ENCODE measurements around the gene FIZ1.

The FIZ1 gene

GRCh38 chr19:55599468-55599841 is at the start of gene FIZ1:
Gene FIZ1, minus strand, starts transcription at chr19:55599517. Its CDS starts 1,652 bp downstream, at chr19:55597865.
- peak; percentile 98 for DNase-seq

- DNase-seq, result no peak
These were observed 49.4 kb upstream of the FIZ1 start for GRCh38 chr19:55648585-55649267.

- peak; percentile 36 for DNase-seq
These were observed 48.6 kb upstream of the FIZ1 start, which contains the start of gene CCDC106 for GRCh38 chr19:55647732-55648584. Gene CCDC106, plus strand, starts transcription at chr19:55648212. Its CDS starts 835 bp downstream, at chr19:55649047.

- no peak for DNase-seq
These were observed 47.8 kb upstream of the FIZ1 start for GRCh38 chr19:55646889-55647731.

GRCh38 chr19:55645512-55645881 is 46.2 kb upstream of the FIZ1 start:
- DNase-seq, result no peak

- no peak for DNase-seq
These were observed 45.7 kb upstream of the FIZ1 start for GRCh38 chr19:55644842-55645511.

- no peak for DNase-seq
These were observed 45.0 kb upstream of the FIZ1 start for GRCh38 chr19:55644191-55644833.

GRCh38 chr19:55643887-55644176 is 44.5 kb upstream of the FIZ1 start:
- DNase-seq, result no peak

- peak; percentile 85 for DNase-seq
These were observed 43.9 kb upstream of the FIZ1 start, which contains the start of gene ZNF581 for GRCh38 chr19:55643003-55643886. Gene ZNF581, plus strand, starts transcription at chr19:55643649. Its CDS starts 923 bp downstream, at chr19:55644572.

GRCh38 chr19:55642153-55643002 is 43.1 kb upstream of the FIZ1 start:
- DNase-seq, result no peak

GRCh38 chr19:55641426-55642152 is 42.3 kb upstream of the FIZ1 start:
- peak; percentile 43 for DNase-seq

- DNase-seq, result peak; percentile 80
These were observed 41.5 kb upstream of the FIZ1 start, which contains the start of gene ZNF580 for GRCh38 chr19:55640577-55641425. Gene ZNF580, plus strand, starts transcription at chr19:55641002. Its CDS starts 1,507 bp downstream, at chr19:55642509.

GRCh38 chr19:55640043-55640576 is 40.8 kb upstream of the FIZ1 start:
- DNase-seq, result peak; percentile 54

GRCh38 chr19:55638864-55639359 is 39.6 kb upstream of the FIZ1 start:
- DNase-seq, result no peak

- DNase-seq, result no peak
These were observed 38.2 kb upstream of the FIZ1 start for GRCh38 chr19:55637534-55637933.

GRCh38 chr19:55636723-55637122 is 37.4 kb upstream of the FIZ1 start:
- no peak for DNase-seq

- no peak for DNase-seq
These were observed 36.6 kb upstream of the FIZ1 start for GRCh38 chr19:55635856-55636440.
